Inflammatory macrophage treated with lipopolysaccharide for 1 hour (primary cell): ENCODE results near the gene PC.

ENCODE experiments used
- DNase-seq, 2 donors: peaks; one replicate each; pipeline ENCODE4 v3.0.0-alpha.2; 2020 to 2022

Gene PC

DNA sequence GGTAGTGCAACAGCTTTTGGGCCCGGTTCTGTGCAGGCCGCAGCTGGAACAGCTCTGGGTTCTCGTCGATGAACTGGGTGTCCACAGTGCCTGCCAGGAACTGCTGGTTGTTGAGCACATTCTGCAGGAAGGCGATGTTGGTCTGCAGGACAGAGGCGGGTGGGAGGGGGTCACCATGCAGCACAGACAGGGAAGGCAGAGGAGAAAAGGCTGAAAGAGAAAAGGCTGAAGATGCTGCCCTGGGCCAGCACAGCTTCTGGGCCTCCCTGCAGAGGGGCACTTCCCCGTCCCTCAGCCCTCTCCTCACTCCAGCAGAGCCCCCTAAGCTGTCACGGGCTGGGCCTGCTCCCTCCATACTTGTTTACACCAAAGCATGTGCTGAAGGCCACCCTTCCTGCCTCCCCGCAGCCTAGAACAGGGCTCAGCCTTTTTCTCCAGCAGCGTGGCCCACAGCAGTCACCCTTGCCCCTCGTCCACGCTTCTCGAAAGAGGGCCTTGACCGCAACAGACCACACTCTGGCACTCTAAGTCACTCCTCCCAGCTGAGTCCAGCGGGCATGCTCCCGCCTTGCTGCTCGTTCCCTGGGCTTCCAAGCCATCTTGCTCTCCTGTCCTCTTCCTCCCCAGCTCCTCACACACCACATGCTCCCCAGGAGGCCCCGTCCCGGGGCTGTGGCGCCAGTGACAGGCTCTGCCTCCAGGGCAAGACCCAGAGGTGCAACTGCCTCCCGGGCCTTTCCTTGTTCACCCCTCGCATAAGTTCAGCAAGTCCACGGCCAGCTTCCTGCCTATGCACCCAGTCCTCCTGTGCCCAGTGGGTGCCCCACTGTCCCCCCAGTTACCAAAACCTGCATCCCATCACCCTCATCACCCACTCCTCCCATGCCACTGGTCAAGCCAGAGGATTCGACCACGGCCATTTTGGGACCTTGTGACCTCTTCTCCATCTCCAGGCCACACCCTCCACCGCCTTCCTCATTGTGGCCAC lies 104.6 kb downstream of the PC start:
- no peak for DNase-seq

- no peak for DNase-seq
These were observed 105.5 kb downstream of the PC start for GRCh38 chr11:66852466-66853241.

DNA sequence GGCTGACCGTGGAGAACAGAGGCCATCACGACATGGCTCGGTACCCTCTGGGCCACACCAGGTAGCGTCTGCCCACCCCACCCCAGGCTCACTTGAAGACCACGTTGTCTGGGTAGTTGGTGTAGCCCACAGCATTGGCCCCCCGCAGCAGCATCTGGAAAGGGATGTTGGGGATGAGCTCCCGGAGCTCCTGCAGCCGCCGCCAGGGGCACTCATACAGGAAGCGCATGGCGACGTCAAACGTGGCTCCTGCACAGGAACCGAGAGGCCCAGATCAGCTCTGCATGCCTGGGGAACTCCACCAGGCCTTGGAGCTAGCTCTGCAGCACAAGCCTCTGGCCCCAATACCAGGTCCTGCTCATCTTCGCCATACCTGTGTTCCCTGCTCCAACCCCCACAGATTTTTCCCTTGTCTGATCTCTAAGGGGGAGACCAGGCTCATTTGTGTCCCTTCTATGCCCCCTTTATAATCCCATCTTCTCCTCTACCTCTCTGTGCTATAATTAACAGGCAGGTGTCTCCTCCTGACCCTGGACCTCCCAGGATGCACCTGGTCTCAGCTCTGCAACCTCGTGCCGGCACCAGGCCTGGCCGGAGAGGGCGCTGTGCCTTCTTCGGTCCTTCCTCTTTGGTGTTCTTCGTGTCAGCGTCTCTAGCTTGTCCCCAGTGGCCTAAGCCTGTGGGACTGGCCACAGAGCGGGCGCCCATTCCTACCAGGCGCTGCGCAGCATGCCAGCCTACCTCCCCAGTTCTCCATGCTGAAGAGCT lies 106.3 kb downstream of the PC start:
- peak in 1 of 2 donors; percentile 18 for DNase-seq

GRCh38 chr11:66851239-66851596 lies 107.0 kb downstream of the PC start:
- DNase-seq: no peak

GRCh38 chr11:66850588-66851238 lies 107.5 kb downstream of the PC start:
- no peak for DNase-seq

DNA sequence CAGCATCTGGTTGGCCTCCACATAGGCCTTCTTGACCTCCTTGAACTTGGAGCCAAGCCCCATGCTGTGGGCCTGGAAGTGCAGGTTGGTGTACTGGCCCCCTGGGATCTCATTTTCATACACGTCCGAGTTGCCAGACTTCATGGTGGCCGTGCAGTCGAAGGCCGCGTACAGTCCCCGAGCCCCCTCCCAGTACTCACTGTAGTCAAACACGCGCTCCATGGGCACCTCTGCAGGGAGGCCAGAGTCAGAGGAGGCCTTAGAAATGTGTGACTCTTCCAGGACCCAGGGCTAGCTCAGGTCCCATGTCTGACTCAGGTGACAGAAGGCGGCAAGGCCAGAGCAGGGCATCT lies 108.0 kb downstream of the PC start:
- DNase-seq: no peak

DNA sequence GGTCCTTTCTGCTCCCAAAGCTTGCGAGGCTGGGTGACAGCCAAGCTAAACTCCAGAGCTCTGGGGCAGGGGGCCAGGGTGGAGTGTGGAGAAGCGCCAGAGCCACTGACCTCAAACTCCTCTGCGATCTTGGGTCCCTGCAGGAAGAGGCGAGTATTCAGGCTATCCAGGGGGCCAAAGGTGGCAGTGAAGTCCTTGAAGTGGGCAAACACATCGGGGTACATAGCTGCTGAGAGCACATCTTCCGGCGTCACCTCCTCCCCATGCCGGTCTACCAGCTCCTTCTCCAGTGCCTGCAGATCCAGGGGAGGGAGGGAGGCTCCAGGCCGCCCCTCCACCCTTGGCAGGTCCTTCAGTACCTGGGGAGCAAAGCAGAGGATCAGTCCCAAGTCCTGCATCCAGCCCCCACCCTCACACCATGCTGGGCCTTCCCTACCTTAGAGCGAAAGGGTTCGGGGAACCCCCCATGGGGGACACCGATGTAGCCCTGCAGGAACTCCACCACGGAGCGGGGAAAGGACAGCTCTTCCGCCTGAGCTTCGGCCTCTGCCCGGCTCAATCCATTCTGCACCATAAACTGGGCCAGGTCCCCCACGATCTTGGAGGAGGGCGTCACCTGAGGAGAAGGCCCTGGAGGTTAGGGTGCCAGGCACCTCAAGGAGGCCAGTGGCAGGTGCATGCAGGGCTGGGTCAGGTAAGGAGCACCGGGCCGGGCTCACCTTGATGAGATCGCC lies 108.5 kb downstream of the PC start:
- no peak for DNase-seq

GRCh38 chr11:66848671-66849500 lies 109.3 kb downstream of the PC start:
- DNase-seq: no peak

DNA sequence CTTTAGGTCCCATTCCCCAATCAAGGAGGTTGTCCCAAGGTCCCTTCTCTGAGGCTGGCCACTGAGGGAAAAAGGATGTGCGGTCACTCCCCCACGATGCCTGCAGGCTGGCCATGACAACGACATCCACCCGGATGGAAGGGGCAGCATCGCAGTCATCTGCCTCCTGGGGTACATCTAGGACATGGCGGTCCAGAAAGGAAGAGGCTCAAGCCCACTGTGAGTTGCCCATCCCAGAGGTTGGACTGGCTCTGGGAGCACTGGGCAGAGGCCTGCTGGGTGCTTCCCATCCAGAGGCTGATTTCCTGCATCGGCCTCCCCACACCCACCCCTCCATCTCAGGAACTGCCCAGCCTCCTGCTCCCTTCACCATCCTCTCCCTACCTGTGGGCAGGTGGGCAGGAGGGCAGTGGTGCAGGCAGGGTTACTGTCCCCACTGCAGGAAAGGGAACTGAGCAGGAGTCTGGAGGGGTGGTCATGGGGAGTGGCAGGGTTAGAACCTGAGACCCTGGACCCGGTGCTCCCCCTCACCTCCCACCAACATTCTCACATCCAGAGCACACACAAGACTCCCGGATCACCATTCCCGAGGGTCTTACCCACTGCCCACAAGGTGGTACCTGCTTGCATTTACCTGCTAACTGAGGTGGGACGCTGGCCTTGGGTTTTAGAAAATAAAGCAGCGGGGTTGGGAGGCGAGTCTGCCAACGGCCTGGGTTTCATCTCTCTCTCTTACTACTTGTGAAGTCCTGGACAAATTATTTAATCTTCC lies 110.5 kb downstream of the PC start:
- no peak for DNase-seq

- peak; percentile 32 to 50 for DNase-seq
These were observed 111.5 kb downstream of the PC start for GRCh38 chr11:66846671-66847091.

- DNase-seq: no peak
These were observed 112.3 kb downstream of the PC start for GRCh38 chr11:66845876-66846212.

GRCh38 chr11:66845143-66845875 lies 112.9 kb downstream of the PC start:
- DNase-seq: no peak

DNA sequence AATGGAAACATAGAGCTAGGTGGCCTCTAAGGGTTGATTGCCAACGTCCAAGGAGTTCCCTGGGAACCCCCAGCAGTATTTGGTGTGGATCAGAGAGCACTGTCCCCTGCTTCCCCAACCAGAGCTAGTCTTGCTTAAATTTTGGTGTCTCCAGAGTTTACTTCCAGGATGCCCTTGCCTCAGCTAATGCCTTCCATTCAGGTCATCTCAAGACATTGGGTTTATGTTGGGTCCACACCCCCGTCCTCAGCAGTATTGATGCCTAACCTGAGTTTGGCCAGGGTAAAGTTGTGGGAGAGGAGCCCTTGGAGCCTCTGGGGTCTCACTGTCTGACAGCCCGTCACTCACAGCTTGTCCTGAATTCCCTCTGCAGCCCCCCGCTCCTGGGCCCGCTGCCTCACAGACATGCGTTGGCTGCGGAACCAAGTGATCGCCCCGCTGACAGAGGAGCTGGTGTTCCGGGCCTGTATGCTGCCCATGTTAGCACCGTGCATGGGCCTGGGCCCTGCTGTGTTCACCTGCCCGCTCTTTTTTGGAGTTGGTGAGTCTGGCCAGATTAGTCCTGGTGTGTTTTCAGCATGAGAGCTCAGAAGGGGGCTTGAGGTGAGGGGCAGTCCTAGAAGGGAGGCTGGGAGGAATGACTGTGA lies 113.6 kb downstream of the PC start:
- no peak for DNase-seq

GRCh38 chr11:66843776-66844495 lies 114.2 kb downstream of the PC start:
- DNase-seq: no peak

GRCh38 chr11:66842896-66843775 lies 115.0 kb downstream of the PC start, which contains the start of gene RCE1:
TSS of gene RCE1 (plus strand) at chr11:66843441. CDS start at chr11:66843456, 15 bp downstream.
- peak; percentile 84 to 96 for DNase-seq

- no peak for DNase-seq
These were observed 115.7 kb downstream of the PC start for GRCh38 chr11:66842501-66842895.

DNA sequence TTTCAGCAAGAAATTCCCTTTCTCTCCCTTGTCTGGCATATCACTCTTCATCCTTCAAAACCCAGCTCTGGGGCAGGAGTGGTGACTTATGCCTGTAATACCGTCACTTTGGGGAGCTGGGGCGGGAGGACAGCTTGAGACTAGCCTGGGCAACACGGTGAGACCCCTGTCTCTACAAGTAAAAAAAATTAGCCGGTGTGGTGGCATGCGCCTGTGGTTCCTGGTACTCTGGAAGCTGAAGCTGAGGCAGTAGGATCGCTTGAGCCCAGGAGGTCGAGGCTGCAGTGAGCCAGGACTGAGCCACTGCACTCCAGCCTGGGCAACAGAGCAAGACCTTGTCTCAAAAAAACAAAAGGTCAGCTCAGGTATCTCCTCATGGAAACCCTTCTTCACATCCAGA lies 116.3 kb downstream of the PC start:
- DNase-seq: no peak
